Ishikawa (cell line): ENCODE measurements around the gene HLCS.

ENCODE experiments used
- CEBPB ChIP-seq: IDR thresholded peaks from 2 replicates; pipeline ENCODE4 v1.6.1; 2012
- CREB1 ChIP-seq: IDR thresholded peaks from 2 replicates; pipeline ENCODE4 v1.6.1; 2012; ENCODE audit warnings: low read depth
- EGR1 ChIP-seq: IDR thresholded peaks from 2 replicates; pipeline ENCODE4 v1.6.1; 2012
- EP300 ChIP-seq: IDR thresholded peaks from 2 replicates; pipeline ENCODE4 v1.6.1; 2012; ENCODE audit warnings: borderline replicate concordance
- FOXM1 ChIP-seq: IDR thresholded peaks from 2 replicates; pipeline ENCODE4 v1.6.1; 2012; ENCODE audit warnings: low read depth, borderline replicate concordance
- NFIC ChIP-seq: IDR thresholded peaks from 2 replicates; pipeline ENCODE4 v1.6.1; 2012
- RAD21 ChIP-seq: IDR thresholded peaks from 2 replicates; pipeline ENCODE4 v1.6.1; 2012; ENCODE audit warnings: low read depth
- TAF1 ChIP-seq: IDR thresholded peaks from 2 replicates; pipeline ENCODE4 v1.6.1; 2012; ENCODE audit warnings: low read depth, mild to moderate bottlenecking
- TCF12 ChIP-seq: IDR thresholded peaks from 2 replicates; pipeline ENCODE4 v1.6.1; 2012; ENCODE audit warnings: low read depth
- TEAD4 ChIP-seq: IDR thresholded peaks from 2 replicates; pipeline ENCODE4 v1.6.1; 2012
- YY1 ChIP-seq: IDR thresholded peaks from 2 replicates; pipeline ENCODE4 v1.6.1; 2012; ENCODE audit warnings: low read depth
- ZBTB7A ChIP-seq: IDR thresholded peaks from 2 replicates; pipeline ENCODE4 v1.6.1; 2012; ENCODE audit warnings: low read depth
- TF ChIP-seq, protein P1 (sequence below): IDR thresholded peaks from 2 replicates; pipeline ENCODE4 v1.6.1; 2012
- TF ChIP-seq, protein P2 (sequence below): IDR thresholded peaks from 2 replicates; pipeline ENCODE4 v1.6.1; 2012
- TF ChIP-seq, protein P3 (sequence below): IDR thresholded peaks from 2 replicates; pipeline ENCODE4 v1.6.1; 2012; ENCODE audit warnings: low read depth, mild to moderate bottlenecking

Gene HLCS

DNA sequence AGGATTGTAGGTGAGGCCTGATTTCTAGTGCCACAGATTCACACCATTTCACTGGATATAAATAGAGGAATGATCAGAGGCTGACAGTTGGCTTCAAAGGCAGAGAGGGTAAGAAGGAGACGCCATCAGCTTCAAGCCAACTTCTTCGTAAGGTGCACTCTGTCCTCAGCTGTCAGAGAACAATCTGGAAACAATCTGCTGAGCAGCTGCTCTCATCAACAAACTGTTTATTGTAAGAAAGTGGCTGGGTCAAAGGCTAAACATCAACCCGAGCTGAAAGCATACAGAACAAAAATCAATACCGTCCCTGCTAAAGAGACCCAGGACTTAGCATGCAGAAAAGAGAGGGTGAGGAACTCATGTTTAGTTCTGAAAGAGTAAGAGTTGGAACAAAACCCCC lies 48.2 kb downstream of the HLCS start:
- TF ChIP-seq CEBPB = no peak
- no peak for TF ChIP-seq EGR1
- TF ChIP-seq TEAD4 = no peak
- TF ChIP-seq ZBTB7A = no peak
- TF ChIP-seq CREB1 = no peak
- TF ChIP-seq, protein P1, sequence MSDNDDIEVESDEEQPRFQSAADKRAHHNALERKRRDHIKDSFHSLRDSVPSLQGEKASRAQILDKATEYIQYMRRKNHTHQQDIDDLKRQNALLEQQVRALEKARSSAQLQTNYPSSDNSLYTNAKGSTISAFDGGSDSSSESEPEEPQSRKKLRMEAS = no peak
- TF ChIP-seq NFIC = no peak
- TF ChIP-seq, protein P2, sequence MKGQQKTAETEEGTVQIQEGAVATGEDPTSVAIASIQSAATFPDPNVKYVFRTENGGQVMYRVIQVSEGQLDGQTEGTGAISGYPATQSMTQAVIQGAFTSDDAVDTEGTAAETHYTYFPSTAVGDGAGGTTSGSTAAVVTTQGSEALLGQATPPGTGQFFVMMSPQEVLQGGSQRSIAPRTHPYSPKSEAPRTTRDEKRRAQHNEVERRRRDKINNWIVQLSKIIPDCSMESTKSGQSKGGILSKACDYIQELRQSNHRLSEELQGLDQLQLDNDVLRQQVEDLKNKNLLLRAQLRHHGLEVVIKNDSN = no peak
- no peak for TF ChIP-seq FOXM1
- no peak for TF ChIP-seq EP300
- TF ChIP-seq TAF1 = no peak

DNA sequence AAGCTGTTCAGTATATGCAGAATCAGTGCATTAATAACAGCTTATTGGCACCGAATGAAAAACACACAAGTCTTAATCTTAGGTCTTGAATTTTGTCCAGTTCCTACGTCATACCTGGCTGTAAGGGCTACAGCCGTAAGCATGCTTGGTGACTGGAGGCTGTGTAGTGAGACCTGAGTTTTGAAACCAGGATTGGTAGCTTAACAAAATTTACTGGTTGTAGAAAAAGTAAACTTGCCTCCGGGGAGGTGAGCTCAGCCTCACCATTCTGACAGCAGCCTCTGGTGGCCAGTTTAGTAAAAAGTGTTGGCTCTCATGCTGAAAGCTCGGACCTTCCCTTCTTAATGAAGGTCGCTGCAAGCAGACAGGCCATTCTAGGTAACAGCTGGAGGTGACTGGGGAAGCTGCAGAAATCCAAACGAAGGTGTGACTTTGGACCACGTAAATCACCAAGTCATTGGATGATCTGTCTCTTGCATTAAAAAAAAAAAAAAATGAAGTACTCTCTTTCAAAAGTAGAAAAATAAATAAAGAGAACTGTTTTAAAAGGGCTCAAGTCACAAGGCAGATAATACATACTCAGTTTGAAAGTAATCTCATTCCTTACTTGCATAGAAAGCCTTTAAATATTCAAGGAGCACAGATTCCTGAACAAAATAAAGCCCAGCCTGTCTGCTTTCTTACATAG lies 48.9 kb downstream of the HLCS start:
- peak; percentile 59 for TF ChIP-seq RAD21
- no peak for TF ChIP-seq TEAD4

DNA sequence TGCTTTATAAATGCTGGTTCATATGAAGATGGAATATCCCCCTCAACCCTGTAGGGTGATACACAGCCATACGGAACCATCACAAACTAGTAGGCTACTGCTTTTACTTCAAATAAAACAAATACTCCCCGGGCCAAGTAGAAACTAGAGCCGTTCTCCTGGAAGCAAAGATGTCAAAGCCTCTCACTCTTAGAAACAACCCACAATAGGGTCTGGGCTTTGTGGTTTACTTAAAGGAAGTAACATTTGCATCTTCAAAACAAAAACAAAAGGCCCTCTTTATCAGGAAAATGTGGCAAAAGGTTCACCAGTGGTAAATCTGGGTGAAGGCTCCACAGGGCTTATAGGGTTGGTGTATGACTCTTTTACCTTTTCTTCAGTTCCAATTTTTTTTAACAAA lies 49.8 kb downstream of the HLCS start:
- TF ChIP-seq EGR1 (no peak), TAF1 (no peak), TEAD4 (no peak), TCF12 (no peak), FOXM1 (no peak), CREB1 (no peak), YY1 (no peak), EP300 (no peak)
- TF ChIP-seq, protein P1 = no peak

DNA sequence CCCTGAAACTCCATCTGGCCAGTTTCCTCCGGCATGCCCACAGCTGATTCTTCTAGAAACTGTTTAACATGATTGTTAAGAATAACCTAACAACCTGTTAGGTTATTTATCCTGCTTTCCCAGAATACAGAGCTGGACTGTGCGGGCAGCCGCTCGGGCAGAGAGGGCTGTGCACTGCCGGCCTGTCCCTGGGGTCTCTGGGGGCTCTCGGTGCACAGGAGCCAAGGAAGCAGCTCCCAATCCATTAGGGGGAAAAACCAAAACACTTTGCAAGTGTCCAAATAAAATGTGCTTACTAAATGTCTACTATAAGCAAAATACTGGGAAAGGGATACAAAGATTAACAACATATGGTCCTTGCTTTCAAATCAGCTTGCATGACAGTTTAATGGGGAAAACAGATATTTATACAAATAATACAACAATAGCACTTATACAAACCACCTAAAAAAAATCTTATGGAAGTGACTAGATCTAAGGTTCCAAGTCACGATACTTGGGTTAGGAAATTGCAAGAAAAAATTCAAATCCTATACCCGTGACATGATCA lies 50.7 kb downstream of the HLCS start:
- TF ChIP-seq, protein P2 = no peak

DNA sequence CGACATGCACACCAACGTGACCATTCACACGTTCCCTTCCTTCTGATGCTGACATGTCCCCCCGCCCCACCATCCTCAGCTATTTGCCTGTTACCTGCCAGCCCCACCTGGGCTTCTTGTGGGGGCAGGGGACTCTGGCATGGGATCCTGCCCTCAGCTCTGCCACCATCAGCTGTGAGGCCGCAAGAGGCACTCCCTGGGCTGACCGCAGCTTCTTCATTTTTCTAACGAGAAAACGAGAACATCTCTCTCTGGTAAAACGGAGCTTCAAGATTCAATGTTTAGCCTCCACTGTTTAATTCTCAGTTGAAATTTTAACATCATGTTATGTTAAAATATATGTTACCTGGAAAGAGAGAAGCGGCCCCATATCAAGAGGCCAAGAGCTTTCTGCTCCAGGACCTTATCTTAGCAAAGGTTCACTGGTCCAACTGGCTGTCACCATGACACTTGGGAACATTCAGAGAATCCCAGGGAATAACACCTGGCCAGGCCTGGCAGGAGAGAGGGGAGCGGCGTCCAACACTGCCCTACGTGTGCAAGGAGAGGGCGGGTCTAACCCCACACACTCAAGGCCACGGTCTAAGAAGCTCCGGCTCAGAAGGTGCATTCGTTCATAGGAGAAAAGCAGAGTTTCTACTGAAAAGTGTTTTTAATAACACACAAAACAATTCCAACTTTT lies 51.3 kb downstream of the HLCS start:
- TF ChIP-seq ZBTB7A (no peak), EP300 (no peak), CREB1 (no peak), TCF12 (no peak), EGR1 (no peak), TAF1 (no peak), RAD21 (no peak), YY1 (no peak), CEBPB (no peak)
- TF ChIP-seq, protein P1 = no peak
- TF ChIP-seq, protein P3, sequence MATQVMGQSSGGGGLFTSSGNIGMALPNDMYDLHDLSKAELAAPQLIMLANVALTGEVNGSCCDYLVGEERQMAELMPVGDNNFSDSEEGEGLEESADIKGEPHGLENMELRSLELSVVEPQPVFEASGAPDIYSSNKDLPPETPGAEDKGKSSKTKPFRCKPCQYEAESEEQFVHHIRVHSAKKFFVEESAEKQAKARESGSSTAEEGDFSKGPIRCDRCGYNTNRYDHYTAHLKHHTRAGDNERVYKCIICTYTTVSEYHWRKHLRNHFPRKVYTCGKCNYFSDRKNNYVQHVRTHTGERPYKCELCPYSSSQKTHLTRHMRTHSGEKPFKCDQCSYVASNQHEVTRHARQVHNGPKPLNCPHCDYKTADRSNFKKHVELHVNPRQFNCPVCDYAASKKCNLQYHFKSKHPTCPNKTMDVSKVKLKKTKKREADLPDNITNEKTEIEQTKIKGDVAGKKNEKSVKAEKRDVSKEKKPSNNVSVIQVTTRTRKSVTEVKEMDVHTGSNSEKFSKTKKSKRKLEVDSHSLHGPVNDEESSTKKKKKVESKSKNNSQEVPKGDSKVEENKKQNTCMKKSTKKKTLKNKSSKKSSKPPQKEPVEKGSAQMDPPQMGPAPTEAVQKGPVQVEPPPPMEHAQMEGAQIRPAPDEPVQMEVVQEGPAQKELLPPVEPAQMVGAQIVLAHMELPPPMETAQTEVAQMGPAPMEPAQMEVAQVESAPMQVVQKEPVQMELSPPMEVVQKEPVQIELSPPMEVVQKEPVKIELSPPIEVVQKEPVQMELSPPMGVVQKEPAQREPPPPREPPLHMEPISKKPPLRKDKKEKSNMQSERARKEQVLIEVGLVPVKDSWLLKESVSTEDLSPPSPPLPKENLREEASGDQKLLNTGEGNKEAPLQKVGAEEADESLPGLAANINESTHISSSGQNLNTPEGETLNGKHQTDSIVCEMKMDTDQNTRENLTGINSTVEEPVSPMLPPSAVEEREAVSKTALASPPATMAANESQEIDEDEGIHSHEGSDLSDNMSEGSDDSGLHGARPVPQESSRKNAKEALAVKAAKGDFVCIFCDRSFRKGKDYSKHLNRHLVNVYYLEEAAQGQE = no peak
- TF ChIP-seq, protein P2 = no peak

DNA sequence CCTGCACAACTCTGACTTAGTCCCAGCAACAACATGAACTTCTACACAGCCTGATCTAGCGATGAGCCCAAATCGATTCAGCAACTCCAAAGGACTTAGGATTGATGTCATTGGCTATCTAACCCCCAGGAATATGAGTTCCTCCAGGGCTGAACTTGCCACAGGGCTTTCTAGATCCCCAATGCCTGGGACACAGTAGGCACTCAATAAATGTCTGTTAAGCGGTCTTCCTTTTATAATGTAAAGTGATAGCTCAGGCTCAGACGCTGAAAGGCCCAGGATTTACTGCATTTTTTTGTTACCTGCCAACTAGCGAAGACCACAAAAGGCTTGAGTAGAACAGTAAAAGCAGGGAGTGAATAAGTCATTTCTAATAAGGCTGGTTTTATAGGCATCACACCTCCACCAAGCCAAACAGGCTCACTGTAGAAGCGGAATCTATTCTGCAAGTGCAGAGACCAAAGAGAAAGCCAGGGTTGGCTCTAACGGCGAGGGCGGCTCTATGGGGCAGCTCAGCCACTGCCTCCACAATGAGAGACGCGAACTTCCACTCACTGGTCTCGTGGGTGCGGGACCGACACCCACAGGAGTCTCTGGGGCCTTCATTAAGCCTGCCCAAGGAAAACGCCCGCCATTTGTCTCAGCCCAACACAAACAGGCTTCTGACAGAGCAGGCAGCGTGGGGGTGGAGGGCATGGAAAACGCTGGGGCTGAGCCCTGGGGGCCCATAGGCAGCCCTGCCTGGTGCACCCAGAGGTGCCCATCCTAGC lies 52.0 kb downstream of the HLCS start:
- TF ChIP-seq TAF1 = no peak
- TF ChIP-seq CEBPB = no peak
- no peak for TF ChIP-seq YY1
- TF ChIP-seq, protein P2 = no peak
- TF ChIP-seq EP300 = no peak
- TF ChIP-seq, protein P3 = no peak
- no peak for TF ChIP-seq TEAD4
- TF ChIP-seq EGR1 = no peak
- no peak for TF ChIP-seq FOXM1
- no peak for TF ChIP-seq TCF12
- TF ChIP-seq CREB1 = no peak
- TF ChIP-seq NFIC = no peak
- TF ChIP-seq RAD21 = no peak
- no peak for TF ChIP-seq ZBTB7A
- TF ChIP-seq, protein P1 = no peak
